Ishikawa (cell line): Measurements from ENCODE around the gene RHOB.

Source experiments
- CEBPB ChIP-seq: IDR thresholded peaks from 2 replicates; pipeline ENCODE4 v1.6.1; 2012
- CREB1 ChIP-seq: IDR thresholded peaks from 2 replicates; pipeline ENCODE4 v1.6.1; 2012; ENCODE audit warnings: low read depth
- EGR1 ChIP-seq: IDR thresholded peaks from 2 replicates; pipeline ENCODE4 v1.6.1; 2012
- EP300 ChIP-seq: IDR thresholded peaks from 2 replicates; pipeline ENCODE4 v1.6.1; 2012; ENCODE audit warnings: borderline replicate concordance
- FOXM1 ChIP-seq: IDR thresholded peaks from 2 replicates; pipeline ENCODE4 v1.6.1; 2012; ENCODE audit warnings: low read depth, borderline replicate concordance
- NFIC ChIP-seq: IDR thresholded peaks from 2 replicates; pipeline ENCODE4 v1.6.1; 2012
- RAD21 ChIP-seq: IDR thresholded peaks from 2 replicates; pipeline ENCODE4 v1.6.1; 2012; ENCODE audit warnings: low read depth
- TAF1 ChIP-seq: IDR thresholded peaks from 2 replicates; pipeline ENCODE4 v1.6.1; 2012; ENCODE audit warnings: low read depth, mild to moderate bottlenecking
- TCF12 ChIP-seq: IDR thresholded peaks from 2 replicates; pipeline ENCODE4 v1.6.1; 2012; ENCODE audit warnings: low read depth
- TEAD4 ChIP-seq: IDR thresholded peaks from 2 replicates; pipeline ENCODE4 v1.6.1; 2012
- YY1 ChIP-seq: IDR thresholded peaks from 2 replicates; pipeline ENCODE4 v1.6.1; 2012; ENCODE audit warnings: low read depth
- ZBTB7A ChIP-seq: IDR thresholded peaks from 2 replicates; pipeline ENCODE4 v1.6.1; 2012; ENCODE audit warnings: low read depth
- TF ChIP-seq, protein P1 (sequence below): IDR thresholded peaks from 2 replicates; pipeline ENCODE4 v1.6.1; 2012
- TF ChIP-seq, protein P2 (sequence below): IDR thresholded peaks from 2 replicates; pipeline ENCODE4 v1.6.1; 2012; ENCODE audit warnings: low read depth, mild to moderate bottlenecking
- TF ChIP-seq, protein P3 (sequence below): IDR thresholded peaks from 2 replicates; pipeline ENCODE4 v1.6.1; 2012

Gene RHOB

DNA sequence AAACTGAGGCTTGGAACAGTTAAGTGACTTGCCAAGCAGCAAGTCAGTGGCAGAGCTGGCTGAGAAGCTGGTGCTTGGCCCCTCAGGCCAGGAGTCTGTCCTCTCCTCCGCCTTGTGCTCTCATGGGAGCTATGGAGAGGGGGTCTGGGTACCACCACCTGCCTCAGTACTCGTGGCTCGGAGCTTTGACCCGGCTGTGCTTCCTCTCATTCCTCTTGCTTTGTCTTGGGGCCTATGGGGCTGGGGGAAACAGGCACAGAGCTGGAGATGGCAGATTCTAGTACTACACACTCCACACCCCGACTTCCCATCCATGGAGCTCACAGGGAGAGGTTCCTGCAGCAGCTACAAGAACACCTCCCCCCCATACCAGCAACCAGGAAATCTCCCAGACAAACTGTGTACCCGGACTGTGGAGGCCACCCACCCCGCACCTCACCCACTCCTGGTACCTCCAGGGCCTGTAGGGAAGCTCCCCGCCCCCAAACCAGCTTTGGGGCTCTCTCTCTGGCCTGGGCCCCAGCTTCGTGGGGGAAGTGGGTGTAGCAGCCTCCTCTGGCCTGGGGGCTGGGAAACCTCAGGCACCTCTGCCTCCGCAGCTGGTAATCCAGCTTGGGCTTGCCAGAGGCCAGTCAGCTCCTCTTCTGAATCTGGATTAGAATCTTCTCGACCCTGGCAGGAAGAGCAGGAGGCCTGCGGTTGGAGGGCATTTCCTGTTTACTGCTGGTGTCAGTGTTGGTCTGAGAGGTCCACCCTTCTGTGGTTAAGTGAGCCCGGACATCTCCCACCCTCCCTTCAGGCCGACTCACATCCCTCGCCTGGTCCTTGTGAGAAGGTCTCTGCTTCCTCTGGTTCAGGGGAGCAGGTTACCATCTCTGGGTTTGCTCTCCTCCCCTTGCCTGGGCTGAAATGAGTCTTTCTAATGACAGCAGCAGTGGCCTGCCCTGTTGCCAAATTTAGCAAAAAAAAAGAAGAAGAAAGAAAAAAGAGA, 22.3 kb upstream of the RHOB start:
- TF ChIP-seq RAD21: no peak
- TF ChIP-seq, protein P1, sequence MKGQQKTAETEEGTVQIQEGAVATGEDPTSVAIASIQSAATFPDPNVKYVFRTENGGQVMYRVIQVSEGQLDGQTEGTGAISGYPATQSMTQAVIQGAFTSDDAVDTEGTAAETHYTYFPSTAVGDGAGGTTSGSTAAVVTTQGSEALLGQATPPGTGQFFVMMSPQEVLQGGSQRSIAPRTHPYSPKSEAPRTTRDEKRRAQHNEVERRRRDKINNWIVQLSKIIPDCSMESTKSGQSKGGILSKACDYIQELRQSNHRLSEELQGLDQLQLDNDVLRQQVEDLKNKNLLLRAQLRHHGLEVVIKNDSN: no peak
- no peak for TF ChIP-seq YY1
- TF ChIP-seq CREB1: no peak
- TF ChIP-seq TEAD4: no peak
- no peak for TF ChIP-seq ZBTB7A
- TF ChIP-seq CEBPB: no peak
- no peak for TF ChIP-seq EGR1
- TF ChIP-seq EP300: no peak
- TF ChIP-seq FOXM1: no peak
- TF ChIP-seq TAF1: no peak
- TF ChIP-seq, protein P2, sequence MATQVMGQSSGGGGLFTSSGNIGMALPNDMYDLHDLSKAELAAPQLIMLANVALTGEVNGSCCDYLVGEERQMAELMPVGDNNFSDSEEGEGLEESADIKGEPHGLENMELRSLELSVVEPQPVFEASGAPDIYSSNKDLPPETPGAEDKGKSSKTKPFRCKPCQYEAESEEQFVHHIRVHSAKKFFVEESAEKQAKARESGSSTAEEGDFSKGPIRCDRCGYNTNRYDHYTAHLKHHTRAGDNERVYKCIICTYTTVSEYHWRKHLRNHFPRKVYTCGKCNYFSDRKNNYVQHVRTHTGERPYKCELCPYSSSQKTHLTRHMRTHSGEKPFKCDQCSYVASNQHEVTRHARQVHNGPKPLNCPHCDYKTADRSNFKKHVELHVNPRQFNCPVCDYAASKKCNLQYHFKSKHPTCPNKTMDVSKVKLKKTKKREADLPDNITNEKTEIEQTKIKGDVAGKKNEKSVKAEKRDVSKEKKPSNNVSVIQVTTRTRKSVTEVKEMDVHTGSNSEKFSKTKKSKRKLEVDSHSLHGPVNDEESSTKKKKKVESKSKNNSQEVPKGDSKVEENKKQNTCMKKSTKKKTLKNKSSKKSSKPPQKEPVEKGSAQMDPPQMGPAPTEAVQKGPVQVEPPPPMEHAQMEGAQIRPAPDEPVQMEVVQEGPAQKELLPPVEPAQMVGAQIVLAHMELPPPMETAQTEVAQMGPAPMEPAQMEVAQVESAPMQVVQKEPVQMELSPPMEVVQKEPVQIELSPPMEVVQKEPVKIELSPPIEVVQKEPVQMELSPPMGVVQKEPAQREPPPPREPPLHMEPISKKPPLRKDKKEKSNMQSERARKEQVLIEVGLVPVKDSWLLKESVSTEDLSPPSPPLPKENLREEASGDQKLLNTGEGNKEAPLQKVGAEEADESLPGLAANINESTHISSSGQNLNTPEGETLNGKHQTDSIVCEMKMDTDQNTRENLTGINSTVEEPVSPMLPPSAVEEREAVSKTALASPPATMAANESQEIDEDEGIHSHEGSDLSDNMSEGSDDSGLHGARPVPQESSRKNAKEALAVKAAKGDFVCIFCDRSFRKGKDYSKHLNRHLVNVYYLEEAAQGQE: no peak
- no peak for TF ChIP-seq NFIC
- TF ChIP-seq TCF12: no peak

DNA sequence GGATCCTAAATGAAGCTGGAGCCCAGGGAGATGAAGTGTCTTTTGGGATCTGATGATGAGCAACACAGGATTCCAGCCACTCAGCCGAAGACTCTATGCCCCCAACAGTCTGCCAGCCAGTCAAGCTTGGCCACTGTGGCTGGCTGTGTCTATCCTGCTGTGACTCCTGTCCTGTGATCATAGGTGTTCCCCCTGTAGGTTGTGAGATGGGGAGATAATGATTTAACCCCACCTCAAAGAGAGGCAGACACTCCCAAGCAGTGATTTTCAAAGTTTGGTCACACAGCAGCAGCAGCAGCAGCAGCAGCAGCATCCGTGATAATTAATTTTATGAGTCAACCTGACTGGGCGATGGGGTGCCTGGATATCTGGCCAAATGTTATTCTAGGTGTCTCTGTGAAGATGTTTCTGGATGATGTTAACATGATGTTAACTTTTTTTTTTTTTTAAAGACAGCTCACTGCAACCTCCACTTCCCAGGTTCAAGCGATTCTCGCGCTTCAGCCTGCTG, 21.4 kb upstream of the RHOB start:
- no peak for TF ChIP-seq FOXM1
- no peak for TF ChIP-seq EP300
- TF ChIP-seq ZBTB7A: no peak
- no peak for TF ChIP-seq NFIC
- no peak for TF ChIP-seq YY1
- TF ChIP-seq TCF12: no peak
- TF ChIP-seq TEAD4: no peak
- no peak for TF ChIP-seq EGR1
- TF ChIP-seq CEBPB: no peak
- TF ChIP-seq, protein P1: no peak
- no peak for TF ChIP-seq RAD21
- TF ChIP-seq, protein P2: no peak
- no peak for TF ChIP-seq CREB1

DNA sequence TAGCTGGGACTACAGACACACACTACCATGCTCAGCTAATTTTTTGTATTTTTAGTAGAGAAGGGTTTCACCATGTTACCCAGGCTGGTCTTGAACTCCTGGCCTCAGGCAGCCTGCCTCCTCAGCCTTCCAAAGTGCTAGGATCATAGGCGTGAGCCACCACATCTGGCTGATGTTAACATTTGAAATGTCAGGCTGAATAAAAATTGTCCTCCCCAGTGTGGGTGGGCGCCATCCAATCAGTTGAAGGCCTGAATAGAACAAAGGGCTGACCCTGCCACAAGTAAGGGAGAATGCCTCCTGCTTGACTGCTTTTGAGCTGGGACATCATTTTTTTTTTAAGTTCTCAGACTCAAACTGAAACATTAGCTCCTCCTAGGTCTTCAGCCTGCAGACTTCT, 21.0 kb upstream of the RHOB start:
- TF ChIP-seq CEBPB (no peak), EGR1 (no peak), TEAD4 (no peak), FOXM1 (no peak), RAD21 (no peak), EP300 (no peak), TAF1 (no peak), NFIC (no peak), CREB1 (no peak), YY1 (no peak)
- TF ChIP-seq, protein P2: no peak
- TF ChIP-seq, protein P1: no peak

DNA sequence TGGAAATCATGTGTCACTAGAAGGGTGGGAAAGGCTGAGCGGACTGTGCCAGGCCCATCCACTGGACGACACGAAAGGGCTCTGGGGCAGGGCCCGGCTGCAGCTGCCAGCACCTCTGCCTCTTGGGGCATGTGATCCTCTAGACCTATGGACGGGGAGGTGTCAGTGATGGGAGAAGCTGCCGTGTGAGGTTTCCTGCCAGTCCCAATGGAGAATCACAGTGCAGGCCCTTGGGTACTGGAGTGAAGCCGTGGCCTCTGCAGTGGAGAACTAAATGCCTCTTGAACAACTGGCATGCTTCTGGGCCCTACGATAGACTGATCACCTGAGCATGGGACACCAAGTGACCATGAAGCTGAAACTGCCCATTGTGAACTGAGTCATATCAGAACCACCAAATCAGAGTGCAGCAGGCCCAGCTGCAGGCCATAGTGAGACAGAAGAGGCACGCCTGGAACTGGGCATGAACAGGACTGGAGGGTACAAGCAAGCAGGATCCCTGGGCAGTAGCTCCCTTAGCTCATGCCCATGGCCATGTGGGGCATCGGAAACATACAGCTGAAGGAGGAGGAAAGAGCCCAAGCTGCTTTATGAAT, 18.8 kb upstream of the RHOB start:
- no peak for TF ChIP-seq RAD21
- TF ChIP-seq, protein P3, sequence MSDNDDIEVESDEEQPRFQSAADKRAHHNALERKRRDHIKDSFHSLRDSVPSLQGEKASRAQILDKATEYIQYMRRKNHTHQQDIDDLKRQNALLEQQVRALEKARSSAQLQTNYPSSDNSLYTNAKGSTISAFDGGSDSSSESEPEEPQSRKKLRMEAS: no peak
- TF ChIP-seq TEAD4: no peak
- no peak for TF ChIP-seq CREB1
- no peak for TF ChIP-seq CEBPB
- no peak for TF ChIP-seq NFIC
- no peak for TF ChIP-seq TCF12
- no peak for TF ChIP-seq TAF1
- no peak for TF ChIP-seq YY1
- TF ChIP-seq, protein P1: no peak
